ENCODE results near the gene SERPINB8.
"Not testable (repeated sequence)": the region's sequence is repeated elsewhere in the genome, so short reads cannot be mapped to it uniquely, and the experiment has no call there.

SERPINB8 gene

GRCh38 chr18:63969942-63970808 lies at the start of gene SERPINB8:
SERPINB8 (plus strand) TSS chr18:63970081; CDS start chr18:63978309, 8,228 bp downstream.
- DNase-seq: peak; percentile 99

DNA sequence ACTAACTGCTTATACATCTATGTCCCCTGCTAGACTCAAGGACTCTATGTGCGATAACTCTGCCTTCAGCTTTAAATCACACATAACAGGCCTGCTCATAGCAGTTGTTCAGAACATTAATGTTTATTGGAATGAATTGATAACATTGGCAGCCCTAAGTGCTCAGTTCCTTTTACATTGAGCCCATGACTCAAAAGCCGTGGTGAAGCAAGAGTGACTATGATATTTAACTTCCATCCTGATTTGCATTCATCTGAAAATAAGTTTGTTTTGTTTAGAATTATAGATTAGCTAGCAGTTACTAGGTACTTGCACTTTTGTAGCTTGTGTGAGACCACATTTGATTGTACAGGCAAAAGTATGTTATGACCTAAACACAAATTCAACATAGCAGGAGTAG lies 47.8 kb upstream of the SERPINB8 start:
- no peak for DNase-seq

DNA sequence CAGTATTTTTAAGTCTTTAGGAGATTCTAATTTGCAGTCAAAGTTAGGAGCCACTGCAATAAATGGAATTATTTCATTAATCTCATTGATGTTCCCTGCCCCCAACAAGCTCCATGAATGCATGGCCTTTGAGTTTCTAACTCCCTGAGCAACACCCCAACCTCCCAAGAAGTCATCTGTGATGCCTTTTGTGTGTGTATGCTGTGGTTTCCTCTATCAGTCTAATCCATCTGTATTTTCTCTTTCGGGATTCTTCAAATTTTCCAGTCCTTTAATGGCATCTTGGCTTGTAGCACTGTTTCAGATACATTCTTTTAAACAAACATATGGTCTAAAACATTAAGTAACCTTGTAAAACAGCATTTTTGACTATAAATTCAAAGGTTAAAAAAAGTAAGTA lies 45.3 kb upstream of the SERPINB8 start:
- DNase-seq: no peak

- no peak for DNase-seq
Observed at GRCh38 chr18:63928331-63928730, 41.5 kb upstream of the SERPINB8 start.

- DNase-seq: not testable (repeated sequence)
Observed at GRCh38 chr18:63929369-63929768, 40.5 kb upstream of the SERPINB8 start.

DNA sequence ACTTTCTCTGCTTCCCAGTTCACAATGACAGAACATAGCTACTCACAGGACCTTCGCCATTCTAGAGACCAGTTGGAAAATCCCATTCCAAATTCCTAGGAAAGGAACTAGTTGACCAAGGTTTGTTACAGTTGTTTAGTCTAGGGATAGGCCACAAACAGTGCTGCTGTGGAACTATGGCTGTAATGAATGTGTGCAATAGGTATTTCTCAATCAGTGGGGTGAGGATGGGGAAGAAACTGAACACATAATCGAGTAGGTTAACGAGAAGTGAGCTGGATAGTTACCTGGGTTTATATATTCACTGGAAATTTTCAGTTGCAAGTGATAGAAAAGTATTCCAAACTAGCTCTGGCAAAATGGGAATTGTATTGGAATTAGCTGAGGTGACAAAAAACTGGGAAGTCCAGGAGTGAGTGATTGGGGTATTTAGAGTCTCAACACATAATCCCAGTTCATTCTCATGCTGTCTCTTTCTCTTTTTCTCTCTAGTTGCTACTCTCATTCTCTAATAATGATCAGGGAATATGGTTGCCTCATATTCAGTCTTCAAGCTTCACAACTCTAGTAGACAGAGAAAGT lies 39.0 kb upstream of the SERPINB8 start:
- no peak for DNase-seq

GRCh38 chr18:63936156-63936931 lies 33.5 kb upstream of the SERPINB8 start:
- DNase-seq: peak; percentile 99

DNA sequence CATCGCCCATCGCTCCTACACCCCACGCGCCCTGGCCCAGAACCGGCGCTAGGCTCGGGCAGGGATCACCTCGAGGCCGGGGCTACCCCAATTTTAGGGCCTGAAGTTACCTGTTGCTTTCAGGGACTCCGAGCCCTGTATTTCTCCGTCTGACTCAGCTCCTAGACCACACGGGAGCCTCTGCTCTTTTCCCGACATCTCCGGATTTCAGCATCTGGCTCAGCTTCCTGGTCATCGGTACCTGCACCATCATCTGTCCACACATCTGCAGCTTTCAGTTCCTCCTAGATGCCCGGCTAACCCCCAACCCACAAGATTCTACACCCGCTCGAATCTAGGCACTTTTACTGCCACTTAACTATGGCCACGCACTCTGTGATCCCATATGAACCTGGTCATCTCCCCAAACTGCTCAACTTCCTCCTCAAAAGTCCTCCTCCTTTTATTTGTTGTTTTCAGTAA lies 32.9 kb upstream of the SERPINB8 start:
- no peak for DNase-seq

DNA sequence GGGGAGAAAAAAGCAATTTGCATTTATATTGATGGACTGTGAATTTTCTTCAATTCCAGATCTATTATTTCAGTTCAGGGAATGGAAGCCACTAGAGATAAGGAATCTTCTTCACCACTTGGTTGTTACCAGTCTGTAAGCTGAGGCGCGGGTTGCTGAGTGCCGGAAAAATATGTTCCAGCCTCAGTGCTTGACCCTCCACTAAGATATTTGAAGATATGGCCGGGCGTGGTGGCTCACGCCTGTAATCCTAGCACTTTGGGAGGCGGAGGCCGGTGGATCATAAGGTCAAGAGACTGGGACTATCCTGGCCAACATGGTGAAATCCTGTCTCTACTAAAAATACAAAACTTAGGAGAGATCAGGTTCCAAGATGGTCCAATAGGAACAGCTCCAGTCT lies 29.9 kb upstream of the SERPINB8 start:
- no peak for DNase-seq

DNA sequence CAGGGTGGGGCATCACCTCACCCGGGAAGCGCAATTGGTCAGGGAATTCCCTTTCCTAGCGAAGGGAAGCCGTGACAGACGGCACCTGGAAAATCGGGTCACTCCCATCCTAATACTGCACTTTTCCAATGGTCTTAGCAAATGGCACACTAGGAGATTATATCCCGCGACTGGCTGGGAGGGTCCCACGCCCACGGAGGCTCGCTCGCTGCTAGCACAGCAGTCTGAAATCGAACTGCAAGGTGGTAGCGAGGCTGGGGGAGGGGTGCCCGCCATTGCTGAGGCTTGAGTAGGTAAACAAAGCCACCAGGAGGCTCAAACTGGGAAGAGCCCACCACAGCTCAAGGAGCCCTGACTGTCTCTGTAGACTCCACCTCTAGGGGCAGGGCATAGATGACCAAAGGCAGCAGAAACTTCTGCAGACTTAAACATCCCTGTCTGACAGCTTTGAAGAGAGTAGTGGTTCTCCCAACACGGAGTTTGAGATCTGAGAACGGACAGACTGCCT lies 29.3 kb upstream of the SERPINB8 start:
- not testable (repeated sequence) for DNase-seq

DNA sequence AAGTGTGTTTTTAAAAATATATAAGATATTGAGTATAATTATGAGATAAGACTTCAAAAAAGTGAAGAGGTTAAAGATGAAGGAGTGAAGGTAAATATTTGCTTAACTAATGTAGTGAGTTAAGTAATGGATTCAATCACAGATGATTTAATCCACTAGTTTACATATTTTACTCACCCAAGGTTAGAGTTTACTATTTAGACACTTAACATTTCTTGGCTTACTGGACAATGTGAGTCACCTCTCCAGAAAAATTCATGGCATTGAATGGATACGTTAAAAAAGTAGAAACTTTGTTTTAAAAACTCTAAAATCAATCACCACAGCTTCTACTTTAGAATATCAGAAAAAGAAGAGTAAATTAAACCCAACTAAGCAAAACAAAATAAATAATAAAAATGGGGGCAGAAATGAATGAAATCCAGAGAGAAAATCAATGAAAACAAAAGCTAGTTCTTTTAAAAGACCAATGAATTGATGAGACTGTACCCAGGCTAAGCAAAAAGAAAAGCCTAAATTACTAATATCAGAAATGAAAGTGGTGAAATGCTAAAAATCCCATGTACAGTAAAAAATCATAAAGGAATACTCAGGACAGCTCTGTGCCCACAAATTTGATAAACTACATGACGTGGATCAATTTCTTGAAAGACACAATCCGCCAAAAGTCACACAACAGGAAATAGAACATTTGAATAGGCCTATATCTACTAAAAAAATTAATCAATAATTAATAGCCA lies 22.7 kb upstream of the SERPINB8 start:
- no peak for DNase-seq

- peak; percentile 98 for DNase-seq
Observed at GRCh38 chr18:63949068-63949737, 20.7 kb upstream of the SERPINB8 start, which contains the start of gene HMSD. HMSD (plus strand) TSS chr18:63949301; CDS start chr18:63953456, 4,155 bp downstream.

GRCh38 chr18:63951302-63951705 lies 18.6 kb upstream of the SERPINB8 start:
- DNase-seq: peak; percentile 32

GRCh38 chr18:63953811-63954210 lies 16.1 kb upstream of the SERPINB8 start:
- DNase-seq: no peak

DNA sequence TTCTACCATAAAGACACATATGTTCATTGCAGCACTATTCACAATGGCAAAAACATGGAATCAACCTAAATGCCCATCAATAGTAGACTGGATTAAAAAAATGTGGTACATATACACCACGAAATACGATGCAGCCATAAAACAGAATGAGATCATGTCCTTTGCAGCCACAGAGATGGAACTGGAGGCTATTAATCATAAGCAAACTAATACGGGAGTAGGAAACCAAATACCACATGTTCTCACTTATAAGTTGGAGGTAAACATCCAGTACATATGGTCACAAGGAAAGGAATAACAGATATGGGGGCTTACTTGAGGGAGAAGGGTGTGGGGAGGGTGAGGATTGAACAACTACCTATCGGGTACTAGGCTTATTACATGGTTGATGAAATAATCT lies 13.1 kb upstream of the SERPINB8 start:
- no peak for DNase-seq

DNA sequence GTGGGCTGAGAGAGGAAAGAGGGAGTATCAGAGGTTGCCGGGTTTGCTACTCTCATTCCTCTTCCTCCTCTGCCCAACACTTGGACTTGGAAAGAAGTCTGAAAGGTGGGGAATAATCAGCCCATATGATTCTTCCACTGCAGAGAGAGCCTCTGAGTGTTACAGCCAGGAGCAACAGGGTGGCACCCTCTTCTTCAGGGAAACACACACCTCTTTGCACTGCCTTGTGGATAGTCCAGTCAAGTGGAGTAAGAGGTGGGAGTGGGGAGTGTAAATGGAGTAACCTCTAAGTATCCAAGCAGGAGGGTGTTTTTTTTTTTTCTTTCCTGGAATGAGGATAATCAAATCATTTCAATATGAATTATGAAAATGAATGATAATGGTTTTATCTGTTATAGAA lies 9.0 kb upstream of the SERPINB8 start:
- no peak for DNase-seq

DNA sequence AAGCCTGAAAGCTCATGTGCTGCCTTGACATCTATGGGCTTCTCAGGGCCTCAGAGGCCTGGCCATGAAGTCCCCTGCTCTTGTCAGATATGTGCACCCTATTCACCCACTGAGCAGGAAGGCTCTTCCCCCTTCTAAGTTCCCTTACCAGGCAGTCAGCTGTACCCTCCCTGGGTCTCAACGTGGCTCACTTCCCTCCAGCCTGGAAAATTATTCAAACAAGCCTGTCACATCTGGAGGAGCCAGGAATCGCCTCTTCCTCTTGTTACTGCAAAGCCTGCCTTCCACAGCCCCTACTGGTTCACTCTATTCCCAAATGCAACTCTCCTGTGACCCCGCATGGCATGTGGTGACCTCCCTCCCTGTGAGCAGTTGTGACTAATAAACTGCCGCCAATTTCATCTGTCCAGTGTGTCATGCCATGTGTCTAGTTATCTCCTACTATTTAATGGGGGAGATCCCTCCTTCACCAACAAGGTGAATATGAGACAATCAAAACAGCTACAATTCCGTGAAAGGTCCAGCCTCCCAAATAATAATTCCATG lies 8.4 kb upstream of the SERPINB8 start:
- no peak for DNase-seq

DNA sequence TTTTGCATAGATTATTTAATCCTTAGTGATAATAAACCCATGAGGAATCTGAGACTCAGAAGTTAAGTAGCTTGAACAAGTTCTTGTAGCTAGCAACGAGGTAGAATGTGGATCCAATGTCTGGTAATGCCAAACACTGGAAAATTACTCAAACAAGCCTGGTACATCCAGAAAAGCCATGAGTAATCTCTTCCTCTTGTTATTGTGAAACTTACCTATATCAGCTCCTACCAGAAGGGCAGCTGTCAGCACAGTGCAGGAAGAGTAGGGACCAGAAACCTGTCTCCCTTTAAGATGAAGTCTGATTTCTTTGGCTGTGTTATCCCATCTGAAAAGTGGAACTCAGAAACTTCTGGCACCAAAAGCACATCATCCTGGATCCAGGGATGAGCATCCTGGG lies 7.7 kb upstream of the SERPINB8 start:
- DNase-seq: no peak

- DNase-seq: peak; percentile 90
Observed at GRCh38 chr18:63963615-63964256, 6.1 kb upstream of the SERPINB8 start.

- DNase-seq: no peak
Observed at GRCh38 chr18:63964908-63965307, 5.0 kb upstream of the SERPINB8 start.

DNA sequence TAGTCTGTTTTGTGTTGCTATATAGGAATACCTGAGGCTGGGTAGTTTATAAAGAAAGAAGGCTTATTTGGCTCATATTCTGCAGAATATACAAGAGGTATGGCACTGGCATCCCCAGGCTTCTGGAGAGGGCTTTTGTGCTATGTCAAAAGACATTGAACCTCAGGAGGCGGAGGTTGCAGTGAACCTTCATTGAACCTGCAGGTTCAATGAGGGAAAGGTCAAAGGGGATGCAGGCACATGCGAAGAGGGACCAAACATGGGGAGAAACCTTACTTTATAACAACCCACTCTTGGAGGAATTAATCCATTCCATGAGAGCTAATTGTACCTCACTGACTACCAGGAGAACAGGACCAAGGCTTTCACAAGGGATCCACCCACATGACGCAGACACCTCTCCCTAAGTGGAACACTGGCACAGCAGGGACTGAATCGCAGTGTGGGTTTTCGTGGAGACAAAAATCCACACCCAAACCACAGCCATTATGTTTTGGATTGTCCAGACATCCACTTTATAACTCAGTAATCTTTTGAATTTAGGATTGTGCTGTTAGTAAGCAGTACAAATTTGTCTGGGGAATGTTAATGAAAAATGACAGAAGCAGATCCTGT lies 4.1 kb upstream of the SERPINB8 start:
- DNase-seq: no peak

Data from DMS53 (cell line).